Measurements from ENCODE around the gene ATAD2B.
"Not testable (repeated sequence)": the region's sequence is repeated elsewhere in the genome, so short reads cannot be mapped to it uniquely, and the experiment has no call there.

The ATAD2B gene

DNA sequence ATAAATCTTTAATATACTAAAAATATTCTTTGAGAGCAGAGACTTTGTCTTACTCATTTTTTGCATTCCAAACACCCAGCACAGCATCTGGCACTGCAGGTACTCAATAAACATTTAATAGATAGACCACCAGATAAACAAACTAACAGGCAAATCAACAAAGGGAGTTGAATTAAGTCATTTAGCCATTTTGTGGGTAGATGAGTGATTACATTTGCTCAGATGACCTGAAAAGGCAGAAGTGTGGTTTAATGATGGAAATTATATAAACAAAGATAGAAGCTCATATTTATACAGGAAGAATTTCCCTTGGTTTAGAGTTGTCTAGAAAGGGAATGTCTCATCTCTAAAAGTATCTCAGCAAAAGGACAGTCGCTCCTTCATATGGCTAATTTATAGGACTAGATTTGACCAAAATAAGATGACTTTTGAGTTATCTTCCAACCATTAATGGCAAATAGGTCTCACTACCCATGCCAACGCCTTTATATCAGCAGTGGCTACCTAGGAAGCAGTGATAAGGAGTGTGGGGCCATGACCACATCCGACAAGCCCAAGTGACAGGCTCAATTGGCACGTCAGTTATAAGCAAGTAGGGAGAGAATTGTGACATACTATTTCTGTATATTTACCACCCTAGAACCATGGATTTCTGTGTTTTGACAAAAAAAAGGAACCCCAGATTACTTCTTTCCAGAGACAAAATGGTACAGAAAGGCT lies 173.5 kb downstream of the ATAD2B start:
- DNase-seq (ENCODE audit: low read depth in 2 of 3, low spot score in 1 of 3), result no peak

DNA sequence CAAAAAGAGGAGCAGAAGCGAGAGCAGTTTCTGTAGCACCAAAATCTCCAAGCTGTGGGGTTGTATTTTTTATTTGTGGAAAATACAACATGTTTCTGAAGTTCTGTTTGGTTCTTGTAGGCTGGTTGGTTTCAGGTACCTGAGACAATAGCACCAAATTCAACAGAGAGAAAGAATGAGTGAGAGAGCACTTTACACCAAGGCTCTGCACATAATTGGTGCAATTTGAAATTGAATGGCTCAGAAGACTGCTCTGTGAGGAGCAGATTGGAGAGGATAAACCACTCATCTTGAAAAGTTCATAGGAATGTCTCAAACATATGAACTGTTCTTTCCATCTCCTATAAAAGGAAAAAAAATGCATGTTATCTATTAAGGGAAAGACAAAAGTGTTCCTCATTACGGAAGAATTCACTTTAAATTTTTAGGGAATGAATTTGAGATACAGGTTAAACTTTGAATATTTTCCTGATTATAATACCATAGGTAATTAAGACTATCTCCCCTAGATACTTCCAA lies 175.1 kb downstream of the ATAD2B start:
- DNase-seq (ENCODE audit: low read depth in 2 of 3, low spot score in 1 of 3), result no peak

DNA sequence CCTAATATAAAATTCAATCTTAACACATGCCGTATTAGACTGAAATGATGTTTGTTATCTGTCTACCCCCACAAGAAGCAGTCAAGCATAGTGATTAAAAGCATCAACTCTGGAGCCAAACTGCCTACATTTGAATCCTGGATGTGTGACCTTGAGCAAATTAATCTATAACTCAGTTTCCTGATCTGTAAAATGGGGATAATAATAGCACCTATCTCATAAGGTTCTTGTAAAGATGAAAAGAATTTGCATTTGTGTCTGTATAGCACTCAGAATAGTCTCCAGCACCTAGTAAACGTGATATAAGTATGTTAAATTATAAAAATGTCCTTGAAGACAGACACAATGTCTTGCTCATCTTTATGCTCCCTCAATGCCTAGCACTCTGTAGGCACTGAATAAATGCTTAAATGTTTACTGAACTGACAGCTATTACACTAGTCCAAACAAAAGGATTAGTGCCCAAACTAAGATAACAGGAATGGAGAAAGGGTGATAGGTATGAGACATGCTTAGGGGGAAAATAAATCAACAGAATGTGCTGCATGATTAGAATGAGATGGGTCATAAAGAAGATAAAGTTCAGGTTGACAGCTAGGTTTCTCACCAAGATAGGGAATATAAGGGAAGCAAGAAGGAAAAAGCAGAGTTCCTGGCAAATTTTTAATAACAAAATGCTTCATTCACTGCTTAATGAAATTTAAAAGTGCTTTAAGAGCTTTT lies 180.6 kb downstream of the ATAD2B start:
- no peak for DNase-seq (ENCODE audit: low read depth in 2 of 3, low spot score in 1 of 3)

DNA sequence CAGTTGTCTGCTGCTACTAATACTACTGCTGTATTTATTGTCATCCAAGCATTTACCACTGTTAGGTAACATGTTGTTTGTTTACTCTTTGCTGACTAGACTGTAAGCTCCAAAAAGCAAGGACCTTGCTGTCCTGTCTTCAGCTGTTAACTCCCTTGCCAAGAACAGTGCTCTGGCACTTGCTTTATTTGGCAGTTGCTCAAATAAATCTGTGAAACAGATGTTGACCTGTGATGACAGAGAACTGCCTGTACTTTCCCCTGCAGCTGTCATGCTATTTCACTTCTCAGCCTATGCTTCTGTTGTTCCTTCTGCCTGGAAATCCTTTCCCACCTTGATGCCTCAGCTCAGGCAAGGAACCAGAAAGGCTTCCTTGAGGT lies 181.2 kb downstream of the ATAD2B start:
- no peak for DNase-seq (ENCODE audit: low read depth in 2 of 3, low spot score in 1 of 3)

DNA sequence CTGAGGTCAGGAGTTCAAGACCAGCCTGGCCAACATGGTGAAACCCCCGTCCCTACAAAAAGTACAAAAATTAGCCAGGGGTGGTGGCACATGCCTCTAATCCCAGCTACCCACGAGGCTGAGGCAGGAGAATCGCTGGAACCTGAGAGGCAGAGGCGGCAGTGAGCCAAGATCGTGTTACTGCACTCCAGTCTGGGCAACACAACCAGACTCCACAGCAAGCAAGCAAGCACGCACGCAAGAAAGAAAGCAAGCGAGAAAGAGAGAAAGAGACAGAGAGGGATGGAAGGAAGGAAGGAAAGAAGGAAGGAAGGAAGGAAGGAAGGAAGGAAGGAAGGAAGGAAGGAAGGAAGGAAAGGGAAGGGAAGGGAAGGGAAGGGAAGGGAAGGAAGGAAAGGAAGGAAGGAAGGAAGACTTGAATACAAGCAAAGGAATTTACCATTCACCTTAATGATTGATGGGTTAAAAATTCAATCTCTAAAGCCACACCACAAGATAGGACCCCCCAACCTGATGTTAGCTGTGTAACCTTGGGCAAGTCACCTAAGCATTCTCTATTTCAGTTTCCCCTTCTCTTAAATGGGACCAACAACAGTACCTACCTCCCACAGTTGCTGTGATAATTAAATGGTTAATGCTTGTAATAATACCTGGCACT lies 181.7 kb downstream of the ATAD2B start:
- DNase-seq (ENCODE audit: low read depth in 2 of 3, low spot score in 1 of 3), result no peak

DNA sequence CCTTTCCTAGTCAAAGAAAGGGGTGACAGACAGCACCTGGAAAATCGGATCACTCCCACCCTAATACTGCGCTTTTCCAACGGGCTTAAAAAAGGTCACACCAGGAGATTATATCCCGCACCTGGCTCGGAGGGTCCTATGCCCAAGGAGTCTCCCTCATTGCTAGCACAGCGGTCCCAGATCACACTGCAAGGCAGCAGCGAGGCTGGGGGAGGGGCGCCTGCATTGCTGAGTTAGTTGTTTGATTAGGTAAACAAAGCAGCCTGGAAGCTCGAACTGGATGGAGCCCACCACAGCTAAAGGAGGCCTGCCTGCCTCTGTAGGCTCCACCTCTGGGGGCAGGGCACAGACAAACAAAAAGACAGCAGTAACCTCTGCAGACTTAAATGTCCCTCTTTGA lies 190.1 kb downstream of the ATAD2B start:
- not testable (repeated sequence) for DNase-seq (ENCODE audit: low read depth in 2 of 3, low spot score in 1 of 3)

DNA sequence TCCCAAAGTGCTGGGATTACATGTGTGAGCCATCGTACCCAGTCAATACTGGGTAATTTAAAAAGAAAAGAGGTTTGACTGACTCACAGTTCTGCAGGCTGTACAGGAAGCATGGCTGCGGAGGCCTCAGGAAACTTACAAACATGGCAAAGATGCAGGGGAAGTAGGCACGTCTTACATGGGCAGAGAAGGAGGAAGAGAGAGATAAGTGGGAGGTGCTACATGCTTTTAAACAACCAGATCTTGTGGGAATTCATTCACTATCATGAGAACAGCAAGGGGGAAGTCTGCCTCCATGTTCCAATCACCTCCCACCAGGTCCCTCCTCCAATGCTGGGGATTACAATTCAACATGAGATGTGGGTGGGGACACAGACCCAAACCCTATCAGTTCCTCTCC lies 192.5 kb downstream of the ATAD2B start:
- DNase-seq (ENCODE audit: low read depth in 2 of 3, low spot score in 1 of 3), result no peak

DNA sequence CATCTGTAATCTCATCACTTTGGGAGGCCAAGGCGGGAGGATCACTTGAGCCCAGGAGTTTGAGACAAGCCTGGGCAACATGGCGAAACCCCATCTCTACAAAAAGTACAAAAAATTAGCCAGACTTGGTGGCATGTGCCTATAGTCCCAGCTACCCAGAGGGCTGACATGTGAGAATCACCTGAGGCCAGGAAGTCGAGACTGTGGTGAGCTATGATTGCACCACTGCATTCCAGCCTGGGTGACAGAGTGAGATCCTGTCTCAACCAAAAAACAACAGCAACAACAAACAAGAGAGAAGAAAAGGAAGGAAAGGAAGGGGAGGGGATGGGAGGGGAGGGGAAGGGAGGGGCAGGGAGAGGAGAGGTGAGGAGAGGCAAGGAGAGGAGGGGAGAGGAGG lies 203.9 kb downstream of the ATAD2B start:
- DNase-seq (ENCODE audit: low read depth in 2 of 3, low spot score in 1 of 3), result not testable (repeated sequence)

DNA sequence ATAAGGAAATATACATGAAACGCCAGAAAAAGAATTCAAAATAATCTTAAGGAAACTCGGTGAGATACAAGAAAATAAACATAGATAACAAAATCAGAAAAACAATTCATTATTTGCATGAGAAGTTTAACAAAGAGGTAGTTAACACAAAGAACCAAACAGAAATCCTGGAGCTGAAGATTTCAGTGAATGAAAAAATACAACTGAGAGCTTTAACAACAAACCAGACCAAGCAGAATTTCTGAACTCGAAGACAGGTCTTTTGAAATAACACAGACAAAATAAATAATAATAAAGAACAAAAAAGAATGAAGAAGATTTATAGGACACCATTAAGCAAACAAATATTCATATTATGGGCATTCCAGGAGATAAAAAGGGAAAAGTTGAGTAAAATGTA lies 204.7 kb downstream of the ATAD2B start:
- DNase-seq (ENCODE audit: low read depth in 2 of 3, low spot score in 1 of 3), result no peak

DNA sequence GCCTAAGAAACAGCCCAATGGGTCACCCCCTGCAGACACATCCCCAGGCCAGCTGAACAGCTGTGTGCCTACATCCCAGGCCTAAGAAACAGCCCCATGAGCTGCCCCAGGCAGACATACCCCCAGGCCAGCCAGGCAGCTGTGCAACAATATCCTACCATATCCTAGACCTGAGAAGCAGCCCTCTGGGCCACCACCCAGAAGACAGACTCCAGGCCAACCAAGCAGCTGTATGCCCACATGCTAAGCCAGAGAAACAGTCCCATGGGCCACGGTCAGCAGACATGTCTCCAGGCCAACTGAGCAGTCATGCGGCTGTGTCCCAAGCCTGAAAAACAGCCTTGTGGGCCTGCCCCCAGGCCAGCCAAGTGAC lies 205.5 kb downstream of the ATAD2B start:
- DNase-seq (ENCODE audit: low read depth in 2 of 3, low spot score in 1 of 3), result no peak

DNA sequence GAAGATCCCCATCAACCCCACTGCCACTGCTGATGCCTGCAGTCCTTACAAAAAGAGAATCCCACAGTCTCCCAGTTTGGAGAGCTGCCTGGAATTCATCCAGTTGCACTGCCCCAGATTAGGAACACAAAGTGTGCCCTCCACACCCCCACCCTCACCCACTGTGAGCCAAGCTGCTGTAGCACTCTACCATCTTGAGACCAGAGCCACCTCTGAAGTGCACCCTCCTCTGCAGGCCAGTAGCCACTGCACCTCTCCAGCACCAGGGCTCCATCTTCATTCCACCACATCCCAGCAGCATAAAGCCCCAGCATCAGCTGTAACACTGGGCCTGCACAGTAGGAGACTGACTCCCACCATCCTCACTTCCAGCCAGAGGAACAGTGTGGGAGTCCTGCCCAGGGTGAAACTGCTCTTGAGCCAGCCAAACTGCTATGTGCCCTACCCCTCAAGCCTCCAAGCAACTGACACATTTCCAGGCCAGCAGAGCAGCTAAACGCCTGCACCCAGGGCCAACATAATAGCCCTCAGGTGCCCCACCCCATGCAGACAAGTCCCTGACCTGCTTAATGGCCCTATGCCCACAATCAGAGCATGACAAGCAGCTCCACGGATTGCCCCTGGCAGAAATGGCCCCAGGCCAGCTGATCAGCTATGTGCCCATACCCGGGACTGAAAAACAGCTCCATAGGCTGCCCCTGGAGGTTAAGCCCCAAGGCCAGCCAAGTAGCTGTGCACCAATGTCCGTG lies 206.0 kb downstream of the ATAD2B start:
- no peak for DNase-seq (ENCODE audit: low read depth in 2 of 3, low spot score in 1 of 3)

DNA sequence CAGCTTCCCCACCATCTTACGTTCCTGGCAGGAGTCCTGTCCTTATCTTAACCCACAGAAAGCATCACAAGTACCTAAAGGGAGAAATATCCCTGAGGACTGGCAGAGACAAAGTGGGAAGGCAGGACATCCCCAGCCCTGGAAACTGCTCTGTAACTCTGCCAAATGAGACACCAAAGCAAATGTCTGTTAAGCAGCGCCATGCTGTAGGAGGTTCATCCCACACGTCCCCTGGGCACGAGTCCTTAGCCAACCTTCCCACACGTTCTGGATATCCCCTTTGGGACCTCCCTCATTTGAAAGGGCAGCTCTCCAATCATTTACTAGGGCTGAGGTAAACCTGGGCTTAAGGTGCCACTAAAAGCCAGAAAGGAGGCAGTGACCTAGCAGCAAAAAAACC lies 207.2 kb downstream of the ATAD2B start:
- DNase-seq (ENCODE audit: low read depth in 2 of 3, low spot score in 1 of 3), result no peak

DNA sequence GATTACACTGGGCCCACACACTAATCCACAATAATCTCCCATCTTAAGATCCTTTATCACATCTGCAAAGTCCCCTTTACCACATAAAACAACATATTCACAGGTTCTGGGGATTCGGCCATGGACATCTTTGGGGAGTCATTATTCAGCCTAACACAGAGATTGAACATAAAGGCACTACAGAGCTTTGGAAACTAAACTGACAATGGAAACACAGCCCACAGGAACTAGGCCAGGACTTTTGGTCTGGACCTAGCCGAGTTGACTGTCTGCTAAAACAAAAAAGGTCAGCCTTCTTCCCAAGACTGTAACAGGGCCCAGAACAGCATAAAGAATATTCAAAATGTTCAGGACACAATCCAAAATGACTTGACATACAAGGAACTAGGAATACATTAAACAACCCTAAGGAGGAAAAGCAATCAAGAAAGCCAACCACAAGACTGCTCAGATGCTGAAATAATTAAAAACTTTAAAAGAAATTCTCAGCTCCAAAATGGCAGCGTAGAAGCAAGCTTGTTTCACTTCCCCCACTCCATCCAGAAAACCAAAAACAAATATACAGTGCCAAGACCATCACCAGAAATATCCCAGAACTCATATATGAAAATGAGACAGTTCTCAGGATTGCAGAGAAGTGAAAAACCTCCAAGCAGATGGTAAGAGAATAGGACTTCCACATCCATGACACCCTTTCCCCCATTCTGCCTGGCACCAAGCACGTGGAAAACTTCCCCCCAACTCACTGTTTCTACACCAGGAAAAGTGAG lies 207.8 kb downstream of the ATAD2B start:
- DNase-seq (ENCODE audit: low read depth in 2 of 3, low spot score in 1 of 3), result no peak

DNA sequence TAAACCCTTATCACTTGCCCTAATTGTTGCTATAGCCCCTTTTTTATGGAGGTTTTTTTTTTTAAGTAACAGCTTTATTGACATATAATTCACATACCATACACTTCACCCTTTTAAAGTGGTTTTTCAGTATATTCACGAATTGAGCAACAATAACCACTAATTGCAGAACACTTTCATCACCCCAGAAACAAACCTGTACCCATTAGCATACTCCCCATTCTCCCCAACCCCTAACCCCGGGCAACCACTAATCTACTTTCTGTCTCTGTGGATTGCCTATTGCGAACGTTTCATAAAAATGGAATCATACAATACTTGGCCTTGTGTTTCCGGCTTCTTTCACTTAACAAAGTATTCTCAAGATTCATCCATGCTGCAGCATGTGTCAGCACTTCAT lies 213.6 kb downstream of the ATAD2B start:
- no peak for DNase-seq (ENCODE audit: low read depth in 2 of 3, low spot score in 1 of 3)

DNA sequence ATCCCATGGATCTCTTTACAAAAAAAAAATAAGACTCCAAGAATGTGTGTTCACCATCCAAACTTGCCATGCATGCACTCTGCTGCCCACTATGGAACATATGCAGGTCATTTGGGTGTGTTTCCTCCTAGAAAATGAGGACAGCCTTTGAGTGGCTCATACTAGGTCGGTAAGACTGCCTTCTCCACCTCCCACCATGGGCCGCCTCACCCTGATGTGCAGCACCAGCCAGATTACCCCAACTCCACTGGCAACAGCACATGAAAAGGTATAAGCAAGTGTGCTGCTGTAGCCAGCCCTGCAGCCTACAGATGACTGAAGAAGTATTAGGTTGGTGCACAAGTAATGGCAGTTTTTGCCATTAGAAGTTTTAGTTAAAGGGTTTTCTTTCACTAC lies 214.2 kb downstream of the ATAD2B start:
- no peak for DNase-seq (ENCODE audit: low read depth in 2 of 3, low spot score in 1 of 3)

DNA sequence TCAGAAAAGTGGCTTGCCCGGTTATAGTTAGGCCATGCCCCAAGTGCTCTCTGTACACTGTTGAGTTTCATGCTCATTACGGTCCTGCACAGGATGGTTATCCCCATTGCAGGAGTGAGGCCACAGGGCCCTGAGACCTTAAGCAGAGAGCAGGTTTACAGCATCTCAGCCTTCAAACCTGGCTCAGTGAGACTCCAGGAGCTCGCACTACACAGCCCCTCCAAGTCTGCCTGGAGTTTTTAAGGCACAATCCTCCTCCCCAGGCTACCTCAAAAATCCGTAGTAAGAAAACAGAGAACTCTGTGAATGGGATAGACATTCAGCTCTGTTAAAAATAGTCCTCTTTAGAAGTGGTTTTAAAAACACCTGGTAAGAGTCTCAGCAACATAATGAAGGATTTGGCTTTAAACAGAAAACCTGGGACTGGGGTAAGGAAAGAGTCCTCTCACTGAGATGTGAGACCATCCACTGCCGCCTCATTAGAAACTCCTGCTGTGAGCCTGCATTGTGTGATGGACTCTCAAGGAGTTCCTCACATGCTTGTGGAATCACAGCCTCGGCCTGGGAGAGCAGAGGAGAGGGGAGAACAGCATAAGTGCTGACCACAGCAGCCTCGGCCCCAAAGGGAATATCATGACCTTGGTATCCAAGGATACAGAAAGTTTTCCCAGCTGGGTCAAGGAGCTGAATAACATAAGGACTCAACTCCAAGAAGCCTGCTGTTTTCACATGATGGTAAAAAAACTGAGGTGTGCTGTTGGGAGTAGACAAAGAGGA lies 214.8 kb downstream of the ATAD2B start:
- DNase-seq (ENCODE audit: low read depth in 2 of 3, low spot score in 1 of 3), result no peak

DNA sequence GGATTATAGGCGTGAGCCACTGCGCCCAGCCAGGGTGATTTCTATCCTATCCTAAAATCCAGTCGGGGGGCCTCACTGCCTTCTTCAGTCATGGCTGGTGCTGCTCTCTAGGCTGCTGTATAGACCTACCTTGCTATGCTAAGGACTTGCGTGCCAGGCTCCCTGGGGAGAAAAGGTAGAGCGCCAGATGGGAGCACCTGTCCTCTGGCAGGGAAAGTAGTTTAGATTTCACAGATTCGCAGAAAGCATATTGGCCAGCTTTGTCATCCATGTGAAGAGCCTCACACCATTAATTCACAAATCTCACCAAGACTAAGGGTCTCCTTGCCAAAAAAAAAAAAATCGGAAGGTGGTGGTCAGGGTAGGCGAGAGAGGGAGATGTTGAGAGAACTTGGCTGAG lies 217.6 kb downstream of the ATAD2B start:
- DNase-seq (ENCODE audit: low read depth in 2 of 3, low spot score in 1 of 3), result no peak

DNA sequence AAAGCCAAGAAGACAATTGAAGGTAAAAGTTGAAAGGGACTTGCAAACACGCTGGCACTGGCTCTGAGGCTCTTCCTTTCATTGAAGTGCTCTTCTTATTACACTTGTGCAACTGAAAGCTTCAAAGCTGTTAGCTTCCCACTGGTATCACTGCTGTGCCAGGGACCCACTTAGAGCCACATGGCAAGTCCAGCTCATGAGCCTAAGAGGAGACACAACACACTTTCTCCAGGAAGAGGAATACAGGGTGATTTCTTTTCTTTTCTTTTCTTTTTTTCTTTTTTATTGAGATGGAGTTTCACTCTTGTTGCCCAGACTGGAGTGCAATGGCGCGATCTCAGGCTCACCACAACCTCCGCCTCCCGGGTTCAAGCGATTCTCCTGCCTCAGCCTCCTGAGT lies 218.2 kb downstream of the ATAD2B start:
- no peak for DNase-seq (ENCODE audit: low read depth in 2 of 3, low spot score in 1 of 3)

DNA sequence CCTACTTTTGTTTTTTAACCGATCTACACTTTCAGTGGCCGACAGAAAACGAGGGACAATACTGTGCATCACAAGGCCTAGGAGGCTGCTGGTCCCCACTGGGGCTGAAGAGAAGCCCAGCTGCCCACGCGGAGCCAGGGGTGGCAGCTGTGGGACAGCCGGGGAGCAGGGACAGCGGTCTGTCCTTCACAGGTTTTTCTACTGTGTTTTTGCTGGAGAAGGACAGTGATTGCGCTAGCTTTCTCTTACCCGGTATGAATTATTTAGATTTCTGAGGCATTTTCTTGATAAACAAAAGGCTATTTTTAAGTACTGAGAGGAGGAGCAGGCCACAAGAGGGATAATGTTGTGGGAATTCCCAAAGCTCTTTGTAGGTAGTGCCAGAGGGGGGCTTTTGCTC lies 219.8 kb downstream of the ATAD2B start:
- no peak for DNase-seq (ENCODE audit: low read depth in 2 of 3, low spot score in 1 of 3)

DNA sequence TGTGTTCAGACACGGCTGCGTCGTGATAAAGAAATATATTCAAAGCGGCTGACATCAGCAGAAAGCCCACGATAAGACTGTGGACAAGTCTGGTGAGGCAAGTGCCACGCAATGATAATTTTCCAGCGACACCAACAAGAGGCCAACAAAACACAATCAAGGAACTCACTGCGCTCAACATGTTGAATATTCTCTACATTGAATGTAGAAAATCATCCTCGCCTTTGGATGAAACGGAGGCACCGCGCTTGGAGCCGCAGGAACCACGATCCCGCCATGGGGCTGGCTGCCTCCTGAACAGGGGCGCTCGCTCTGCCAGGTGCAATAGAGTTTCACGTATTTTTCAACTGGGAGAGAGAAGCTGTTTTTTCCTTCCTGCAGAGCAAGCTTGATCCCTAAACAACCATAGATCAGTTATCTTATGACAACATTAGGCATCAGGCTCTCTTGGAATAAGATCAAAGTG lies 220.3 kb downstream of the ATAD2B start:
- no peak for DNase-seq (ENCODE audit: low read depth in 2 of 3, low spot score in 1 of 3)
